ENCODE data around the gene MYORG.

MYORG gene
- total RNA-seq = 2.2 to 6.6 (median 3.3) reads per million in 4 experiments

DNA sequence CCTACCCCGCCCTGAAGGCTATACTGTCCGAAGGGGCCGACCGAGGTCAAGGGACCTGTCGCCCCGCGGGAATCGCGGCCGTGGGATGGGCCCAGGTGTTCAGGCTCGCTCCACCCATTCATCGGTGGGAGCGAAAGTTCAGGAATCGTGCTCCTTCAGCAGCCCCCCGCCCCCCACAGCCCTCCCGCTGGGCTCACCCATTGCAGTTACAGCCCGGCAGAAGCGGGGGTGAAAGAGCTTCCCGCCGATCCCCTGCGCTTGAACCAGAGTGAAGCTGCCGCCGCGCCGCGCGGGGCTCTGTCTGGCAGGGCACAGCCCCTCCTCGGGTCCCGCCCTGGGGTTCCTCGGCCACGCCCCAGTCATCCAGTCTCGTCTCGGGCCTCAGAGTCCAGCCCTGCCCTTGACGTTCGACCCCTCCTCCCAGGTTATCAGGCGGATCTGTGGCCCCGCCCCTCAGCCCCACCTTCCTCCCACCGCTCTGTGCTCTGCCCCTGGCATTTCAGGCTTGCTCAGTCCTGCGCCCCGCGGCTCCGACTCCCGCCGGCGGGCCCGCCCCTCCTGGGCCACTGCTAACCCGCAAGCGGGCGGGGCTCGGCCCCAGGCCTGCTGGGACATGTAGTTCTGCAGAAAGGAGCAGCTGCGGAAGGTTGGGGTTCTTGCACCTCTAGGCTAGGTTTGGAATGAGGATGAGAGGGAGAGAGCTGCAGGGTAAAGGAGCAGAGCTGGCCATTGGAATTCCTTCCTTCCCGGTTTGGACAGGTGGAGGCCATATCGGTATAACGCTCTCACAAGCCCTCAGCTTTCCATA lies at the start of gene MYORG:
MYORG (minus strand) TSS at position 303 of the 808 bp plus-strand sequence. CDS start 3,955 bp downstream, outside the sequence.
- peak; percentile 91 for DNase-seq

DNA sequence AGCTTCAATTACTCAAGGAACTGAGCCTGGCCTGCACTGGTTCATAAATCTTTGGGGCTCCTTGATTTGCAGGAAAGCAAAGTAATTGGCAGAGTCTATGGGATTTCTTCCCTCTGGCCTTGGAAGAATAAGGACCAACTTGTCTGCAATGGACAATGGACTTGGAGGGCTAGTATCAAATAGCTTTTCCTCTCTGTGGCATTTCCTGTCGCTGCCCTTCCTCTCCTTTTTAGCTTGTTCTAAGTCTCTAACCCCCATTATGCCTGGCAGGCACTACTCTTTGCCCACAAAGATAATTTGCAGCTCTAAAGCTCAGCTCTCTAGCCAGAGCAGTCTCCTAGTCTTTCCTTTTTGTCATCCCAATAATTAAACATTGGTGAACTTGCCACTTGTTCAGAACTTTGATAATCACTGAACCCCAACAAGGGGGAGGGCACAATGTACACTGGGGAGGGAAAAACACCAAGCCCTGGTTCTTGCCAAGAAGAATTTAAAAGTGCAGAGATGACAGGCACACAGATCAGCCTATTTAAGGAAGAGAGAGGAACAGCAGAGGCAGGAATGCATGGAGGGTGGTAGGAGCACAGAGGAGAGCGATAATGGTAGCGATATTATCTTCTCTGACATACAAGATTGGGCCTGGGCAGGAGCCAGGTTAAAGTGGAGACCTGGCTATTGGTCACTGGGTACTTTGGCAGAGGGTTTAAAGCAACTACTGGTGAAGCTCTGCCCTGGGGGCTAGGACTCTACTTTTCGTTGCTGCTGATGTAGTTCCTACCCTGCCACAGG lies 43.2 kb upstream of the MYORG start:
- DNase-seq = no peak

DNA sequence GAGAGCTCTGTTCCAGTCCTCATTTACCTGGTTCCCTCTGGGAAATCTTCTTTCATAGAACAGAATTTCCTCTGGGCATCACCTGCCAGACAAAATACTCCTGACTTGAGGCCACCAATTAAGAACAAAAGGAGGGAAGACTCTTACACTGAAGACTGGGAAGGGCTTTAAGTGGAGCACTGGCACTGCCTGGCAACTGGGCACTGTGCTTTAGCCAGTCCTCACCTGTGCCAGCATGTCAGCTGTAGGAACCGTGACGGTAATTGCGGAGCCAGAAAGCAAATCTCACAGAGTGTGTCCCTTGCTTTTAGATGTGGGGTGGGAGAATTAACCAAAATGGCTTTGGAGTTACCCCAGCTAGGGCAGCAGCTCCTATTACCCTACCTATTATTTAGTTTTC lies 41.0 kb upstream of the MYORG start:
- DNase-seq = no peak

- no peak for DNase-seq
Measured at GRCh38 chr9:34413231-34413852, 36.6 kb upstream of the MYORG start.

DNA sequence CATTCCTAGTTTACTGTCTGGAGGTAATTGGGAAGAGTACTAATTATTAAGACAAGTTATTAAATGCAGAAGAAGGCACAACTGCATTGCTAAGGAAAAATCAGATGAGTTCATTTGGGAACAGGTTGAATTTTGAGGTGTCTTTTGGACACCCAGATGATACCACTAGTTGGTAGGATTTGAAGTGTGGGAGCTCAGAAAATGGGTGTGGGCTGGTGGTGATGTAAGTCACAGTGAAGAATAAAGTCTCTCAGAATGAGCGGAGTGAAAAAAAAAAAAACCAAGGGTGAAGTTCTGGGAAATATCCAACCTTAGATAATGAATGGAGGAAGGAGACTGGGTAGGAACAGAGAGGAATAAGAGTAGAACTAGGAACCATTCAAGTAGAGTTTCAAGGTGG lies 35.6 kb upstream of the MYORG start:
- no peak for DNase-seq

GRCh38 chr9:34409154-34409553 lies 32.5 kb upstream of the MYORG start:
- DNase-seq = no peak

DNA sequence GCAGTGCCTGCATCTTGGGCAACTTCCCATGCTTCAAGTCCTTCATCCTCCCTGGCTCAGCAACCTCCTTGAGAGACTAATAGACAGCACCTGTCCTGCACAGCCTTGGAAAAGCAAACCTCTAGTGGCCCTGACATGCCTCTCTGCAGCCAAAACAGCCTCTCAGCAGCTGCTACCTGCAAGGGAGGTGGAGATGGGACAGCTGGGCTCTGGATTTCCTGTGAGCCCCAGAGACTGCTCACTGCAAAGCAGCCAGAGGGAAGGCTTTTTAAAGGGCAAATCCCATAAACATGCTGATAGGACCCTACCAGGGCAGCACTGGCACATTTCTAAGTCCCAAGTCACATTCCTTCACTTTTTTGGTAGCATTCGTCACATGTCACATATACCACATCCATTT lies 31.5 kb upstream of the MYORG start:
- DNase-seq = no peak

DNA sequence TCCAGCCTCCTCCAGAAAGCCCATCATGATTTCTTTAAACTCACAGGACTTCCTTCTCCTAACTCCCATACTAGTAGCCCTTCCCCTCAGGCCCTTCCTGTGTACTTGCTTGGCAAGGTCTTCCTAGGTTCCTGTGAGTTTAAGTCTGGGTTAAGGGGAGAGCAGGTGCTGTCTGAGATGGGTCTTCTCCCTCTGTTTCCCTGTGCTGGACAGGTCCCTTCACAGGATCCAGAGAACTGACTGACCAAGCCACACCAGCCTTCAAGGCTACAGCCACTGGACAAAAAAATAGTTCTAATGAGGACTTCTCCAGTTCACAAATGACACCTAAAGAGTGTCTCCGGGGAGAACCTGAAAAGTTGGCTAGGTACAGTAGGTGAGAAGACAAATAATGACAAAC lies 29.5 kb upstream of the MYORG start:
- no peak for DNase-seq

DNA sequence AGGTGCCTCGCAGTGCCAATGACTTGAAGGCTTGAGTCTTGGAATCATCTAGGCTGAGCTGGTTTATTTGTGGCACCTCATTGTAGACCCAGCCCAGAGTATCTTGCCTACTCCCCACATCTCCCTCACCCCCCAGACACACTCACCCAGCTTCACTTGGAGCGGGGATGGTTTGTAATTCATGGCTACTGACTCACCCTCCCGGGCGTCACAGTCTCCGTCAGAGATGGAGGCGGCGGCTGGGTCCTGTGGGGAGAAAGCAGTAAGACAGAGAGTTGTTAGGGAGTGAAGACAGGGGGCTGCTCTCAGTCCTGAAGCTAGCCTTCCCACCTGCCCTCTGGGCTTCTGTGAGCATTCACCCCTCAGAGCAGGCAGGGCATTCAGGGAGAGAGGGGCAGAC lies 29.0 kb upstream of the MYORG start:
- no peak for DNase-seq

- peak; percentile 38 for DNase-seq
Measured at GRCh38 chr9:34403554-34404380, 27.1 kb upstream of the MYORG start.

DNA sequence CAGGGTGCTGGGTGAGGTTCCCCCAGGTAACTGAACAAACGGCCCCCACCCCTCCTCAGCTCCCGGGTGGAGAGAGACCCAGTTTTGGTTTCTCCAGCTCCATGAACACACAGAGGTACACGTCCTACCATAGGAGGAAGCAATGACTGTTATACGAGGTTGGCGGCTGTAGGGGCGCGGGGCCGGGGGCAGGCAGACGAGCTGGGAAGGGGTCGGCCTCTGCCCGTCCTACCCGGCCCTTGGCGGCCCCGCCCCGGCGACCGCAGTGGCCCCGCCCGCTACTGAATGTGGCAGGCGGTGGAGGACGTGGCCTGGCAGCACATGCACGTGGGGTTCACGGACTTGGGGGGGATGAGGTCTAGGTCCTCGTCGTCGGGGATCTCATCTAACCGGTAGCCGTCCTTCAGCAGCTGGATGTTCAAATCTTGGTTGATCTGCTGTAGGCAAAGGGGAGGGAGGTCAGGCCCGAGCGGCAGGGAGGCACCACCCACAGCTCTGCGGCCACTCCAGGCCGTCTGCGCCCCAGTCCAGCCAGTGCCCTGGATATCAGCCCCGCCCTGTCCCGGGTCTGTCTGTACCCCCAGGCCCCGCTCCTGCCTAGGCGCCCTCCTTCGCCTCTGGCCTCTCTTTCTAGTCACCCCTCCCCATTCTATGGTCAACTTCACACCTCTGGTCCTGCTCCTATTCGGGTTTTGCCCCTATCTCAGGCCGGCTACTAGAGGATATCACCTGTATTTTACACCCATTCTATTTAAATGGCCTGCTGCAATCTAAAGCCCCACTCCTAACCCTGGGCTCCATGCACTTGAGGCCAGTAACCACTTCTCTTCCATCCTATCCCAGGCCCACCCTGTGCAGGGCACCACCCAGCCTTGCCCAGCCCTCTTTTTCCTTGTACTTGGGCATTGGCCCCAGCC lies 24.2 kb upstream of the MYORG start:
- no peak for DNase-seq

GRCh38 chr9:34400275-34400674 lies 23.6 kb upstream of the MYORG start:
- DNase-seq = no peak

DNA sequence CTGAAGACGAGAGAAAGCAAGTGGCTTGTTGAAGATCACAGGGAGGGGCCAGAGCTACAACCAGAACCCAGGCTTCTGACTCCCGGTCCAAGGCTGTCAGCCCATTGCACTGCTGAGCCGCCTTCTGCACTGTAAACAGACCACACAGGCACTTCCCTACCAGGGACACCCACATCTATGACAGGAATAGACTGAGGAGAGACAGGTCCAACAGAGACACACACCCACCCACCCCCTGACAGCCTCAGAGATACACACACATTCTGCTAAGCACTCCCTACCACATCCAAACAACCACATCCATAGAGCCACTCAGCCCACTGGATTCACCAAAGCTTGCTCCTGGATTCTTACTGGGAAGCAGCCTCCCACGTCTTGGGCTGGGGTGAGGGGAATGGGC lies 23.0 kb upstream of the MYORG start:
- no peak for DNase-seq

- no peak for DNase-seq
Measured at GRCh38 chr9:34398875-34399274, 22.2 kb upstream of the MYORG start.

- no peak for DNase-seq
Measured at GRCh38 chr9:34396276-34397214, 19.8 kb upstream of the MYORG start.

DNA sequence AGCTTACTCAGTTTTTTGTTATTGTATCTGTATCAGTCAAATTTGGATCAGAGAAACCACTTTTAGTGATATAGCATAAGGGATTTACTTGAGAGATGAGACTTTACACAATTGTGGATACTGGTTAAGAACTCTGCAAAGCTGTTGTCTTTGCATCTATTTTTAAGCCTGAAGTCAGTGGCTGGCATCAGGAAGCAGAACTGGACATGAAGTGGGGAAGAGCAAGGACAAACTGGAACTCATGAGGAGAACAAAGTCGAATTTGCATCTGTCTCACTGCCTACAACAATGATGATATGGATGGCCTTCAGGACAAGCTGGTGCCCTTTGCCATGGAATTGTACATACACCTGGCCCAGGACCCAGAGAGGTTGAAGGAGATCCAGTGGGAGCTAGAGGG lies 15.8 kb upstream of the MYORG start:
- DNase-seq = no peak

- DNase-seq = no peak
Measured at GRCh38 chr9:34387239-34387638, 10.5 kb upstream of the MYORG start.

DNA sequence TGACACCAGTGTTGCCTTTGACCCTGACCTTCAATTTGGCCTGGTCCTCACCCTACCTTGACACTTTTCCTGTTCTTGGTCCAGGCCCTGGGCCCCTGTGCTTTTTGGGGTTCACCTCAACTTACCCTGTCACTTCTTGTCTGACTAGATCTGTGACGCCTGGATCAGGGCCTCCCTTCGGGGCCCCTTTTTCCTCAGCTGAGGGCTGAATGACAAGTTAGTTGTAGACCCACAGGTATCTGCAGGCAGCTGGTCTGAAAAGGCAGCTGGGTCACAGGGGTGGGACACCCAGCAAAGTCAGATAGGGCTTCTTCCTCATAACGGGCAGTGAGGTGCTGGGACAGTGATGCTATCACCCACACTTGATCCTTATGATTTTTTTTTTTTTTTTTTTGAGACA lies 10.0 kb upstream of the MYORG start:
- DNase-seq = no peak

DNA sequence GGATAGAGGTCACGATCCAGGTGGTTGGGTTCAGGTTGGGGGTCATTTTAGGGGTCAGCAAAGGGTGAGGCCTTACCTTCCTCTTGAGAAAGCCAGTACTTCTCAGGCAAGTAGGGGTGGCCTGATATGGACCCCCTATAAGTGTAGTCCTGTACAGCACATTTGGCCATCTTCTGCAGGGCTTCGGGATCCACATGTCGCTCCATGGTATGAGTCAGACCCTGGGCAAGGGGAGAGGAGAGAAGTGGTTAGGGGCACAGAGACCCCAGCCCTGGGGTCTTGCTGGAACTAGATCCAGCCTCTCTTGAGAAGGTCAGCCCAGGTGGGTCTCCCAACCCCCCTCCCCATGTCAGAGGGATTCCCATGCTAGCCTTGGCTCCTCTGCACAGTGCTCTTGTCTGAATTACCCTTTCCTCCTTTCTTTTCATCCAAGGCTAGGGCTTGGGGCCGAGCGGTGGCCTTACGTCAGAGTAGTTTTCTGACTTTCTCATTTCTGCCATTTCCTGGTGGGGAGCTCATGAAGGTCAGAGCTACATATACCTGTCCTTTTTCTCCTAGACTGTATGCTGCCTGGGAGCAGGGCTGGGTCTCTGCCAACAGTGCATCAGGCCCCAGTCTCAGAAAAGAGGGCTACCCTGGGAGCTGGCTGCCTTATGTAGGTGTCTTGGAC lies 9.0 kb upstream of the MYORG start:
- no peak for DNase-seq
